Measurements from ENCODE around the gene CA11. TPM values are rescaled to one million over a fixed set of nuclear protein-coding genes. Genes with fewer than 3 reads are reported as not detected.
"Not testable (repeated sequence)": the region's sequence is repeated elsewhere in the genome, so short reads cannot be mapped to it uniquely, and the experiment has no call there.

CA11 gene
- 1 to 10 TPM in 2 of 4 donors, not detected in 2; 1.4 to 2.5 TPM for total RNA-seq

DNA sequence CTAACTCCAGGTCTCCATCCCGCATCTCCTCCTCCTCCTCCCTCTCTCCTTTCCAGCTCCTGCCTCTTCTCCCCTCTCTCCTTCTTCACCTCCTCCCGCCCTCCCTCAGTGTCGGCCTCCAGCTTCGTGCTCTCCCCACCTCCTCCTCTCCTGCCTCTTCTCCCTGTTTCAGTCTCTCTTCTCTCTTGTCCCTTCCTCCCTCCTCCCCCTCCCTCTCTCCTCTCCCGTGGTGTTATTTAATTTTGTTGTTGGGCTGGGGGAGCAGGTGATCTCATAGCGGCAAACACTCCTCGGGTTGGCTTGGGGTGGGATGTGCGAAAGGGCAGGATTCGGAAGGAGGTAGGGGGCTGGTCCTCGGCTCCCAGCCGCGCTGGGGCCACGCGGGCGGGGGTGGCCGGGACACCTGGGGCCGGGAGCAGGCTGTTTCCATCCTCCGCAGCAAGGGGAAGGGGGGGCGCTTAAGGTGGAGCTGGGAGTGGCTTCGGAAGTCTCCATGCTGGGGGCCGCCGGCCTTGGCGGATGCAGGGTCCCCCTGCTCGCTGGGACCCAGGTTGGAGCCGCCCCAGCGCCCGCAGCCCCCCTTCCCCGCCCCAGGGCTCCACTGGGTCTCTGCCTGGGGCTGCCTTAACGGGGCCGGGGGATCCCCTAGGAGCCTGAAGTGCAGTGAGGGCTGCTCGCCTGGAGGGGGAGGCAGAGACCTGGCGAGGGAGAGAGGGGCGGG is at the start of gene CA11:
Gene CA11, minus strand, starts transcription at position 187 of the 721 bp plus-strand sequence. CDS start 555 bp downstream, outside the sequence.
- WGBS, 2 donors (ENCODE audit: low coverage in 1 of 2): 0 to 1% methylated on average over 2 to 23 of the region's 33 CpGs
- H3K4me1 ChIP-seq: peaks cover 8 to 27% (median 13%) of the 10 kb centered on the region in 4 donors
- H3K36me3 ChIP-seq: no peaks in the 10 kb centered on the region
- H3K27me3 ChIP-seq: no peaks in the 10 kb centered on the region
- TF ChIP-seq POLR2AphosphoS5 (IDR thresholded peaks at IDR 0.05) (peak in 1 of 3 donors; percentile 33), EP300 (IDR thresholded peaks at IDR 0.05; ENCODE audit: low read depth) (no peak), POLR2A (IDR thresholded peaks at IDR 0.05) (peak; percentile 32)
- TF ChIP-seq, protein P1, sequence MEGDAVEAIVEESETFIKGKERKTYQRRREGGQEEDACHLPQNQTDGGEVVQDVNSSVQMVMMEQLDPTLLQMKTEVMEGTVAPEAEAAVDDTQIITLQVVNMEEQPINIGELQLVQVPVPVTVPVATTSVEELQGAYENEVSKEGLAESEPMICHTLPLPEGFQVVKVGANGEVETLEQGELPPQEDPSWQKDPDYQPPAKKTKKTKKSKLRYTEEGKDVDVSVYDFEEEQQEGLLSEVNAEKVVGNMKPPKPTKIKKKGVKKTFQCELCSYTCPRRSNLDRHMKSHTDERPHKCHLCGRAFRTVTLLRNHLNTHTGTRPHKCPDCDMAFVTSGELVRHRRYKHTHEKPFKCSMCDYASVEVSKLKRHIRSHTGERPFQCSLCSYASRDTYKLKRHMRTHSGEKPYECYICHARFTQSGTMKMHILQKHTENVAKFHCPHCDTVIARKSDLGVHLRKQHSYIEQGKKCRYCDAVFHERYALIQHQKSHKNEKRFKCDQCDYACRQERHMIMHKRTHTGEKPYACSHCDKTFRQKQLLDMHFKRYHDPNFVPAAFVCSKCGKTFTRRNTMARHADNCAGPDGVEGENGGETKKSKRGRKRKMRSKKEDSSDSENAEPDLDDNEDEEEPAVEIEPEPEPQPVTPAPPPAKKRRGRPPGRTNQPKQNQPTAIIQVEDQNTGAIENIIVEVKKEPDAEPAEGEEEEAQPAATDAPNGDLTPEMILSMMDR (IDR thresholded peaks at IDR 0.05): peak; percentile 87 to 94 (median 90)
- in situ Hi-C loops (cut with MboI; ENCODE audit: low pct_ligation_motif_present in 1 of 4, low pct_unique_long_range_greater_than_20kb in 1 of 4, low sequenced_read_pairs in 3 of 4) (loop anchor here in 1 of 4 donors (10.0 kb wide), 1 partner anchor 99 kb away; the partner anchor contains the start of genes IZUMO1 and RASIP1), intact Hi-C loops (cut with DNase I; ENCODE audit: low total_unique reads) (loop anchor here (5.0 kb wide), 1 partner anchor 91 kb away; no protein-coding TSS in a partner anchor)
- H3K9me3 ChIP-seq: no peaks in the 10 kb centered on the region
- peak within 1 kb of the TSS; percentile 34 to 54 (median 45) for H3K4me3 ChIP-seq
- peak; percentile 92 for DNase-seq
- H3K27ac ChIP-seq: peak within 1 kb of the TSS; percentile 81 to 90 (median 84)

DNA sequence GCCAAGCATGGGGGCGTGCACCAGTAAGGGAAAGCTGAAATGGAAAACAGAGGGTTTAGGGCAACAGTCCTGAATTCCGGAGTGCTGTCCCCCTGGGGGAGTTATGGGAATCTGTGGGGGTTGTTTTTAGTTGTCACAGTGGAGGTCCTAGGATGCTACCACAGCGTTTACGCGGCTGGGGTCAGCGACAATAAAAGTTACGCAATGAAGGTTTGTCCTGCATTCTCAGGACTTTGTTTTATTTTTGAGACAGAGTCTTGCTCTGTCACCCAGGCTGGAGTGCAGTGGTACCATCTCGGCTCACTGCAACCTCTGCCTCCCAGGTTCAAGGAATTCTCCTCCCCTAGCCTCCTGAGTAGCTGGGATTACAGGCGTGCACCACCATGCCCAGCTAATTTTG is 47.6 kb upstream of the CA11 start:
- in situ Hi-C loops (cut with MboI; ENCODE audit: low pct_ligation_motif_present in 1 of 4, low pct_unique_long_range_greater_than_20kb in 1 of 4, low sequenced_read_pairs in 3 of 4); H3K9me3 ChIP-seq; intact Hi-C loops (cut with DNase I; ENCODE audit: low total_unique reads); H3K27ac ChIP-seq; H3K27me3 ChIP-seq; H3K4me3 ChIP-seq; H3K36me3 ChIP-seq; DNase-seq: not testable (repeated sequence)
- H3K4me1 ChIP-seq: peaks cover 3 to 17% (median 11%) of the 10 kb centered on the region in 4 donors
- 92% methylated on average over 2 to 9 of the region's 9 CpGs for WGBS, 2 donors (ENCODE audit: low coverage in 1 of 2)

DNA sequence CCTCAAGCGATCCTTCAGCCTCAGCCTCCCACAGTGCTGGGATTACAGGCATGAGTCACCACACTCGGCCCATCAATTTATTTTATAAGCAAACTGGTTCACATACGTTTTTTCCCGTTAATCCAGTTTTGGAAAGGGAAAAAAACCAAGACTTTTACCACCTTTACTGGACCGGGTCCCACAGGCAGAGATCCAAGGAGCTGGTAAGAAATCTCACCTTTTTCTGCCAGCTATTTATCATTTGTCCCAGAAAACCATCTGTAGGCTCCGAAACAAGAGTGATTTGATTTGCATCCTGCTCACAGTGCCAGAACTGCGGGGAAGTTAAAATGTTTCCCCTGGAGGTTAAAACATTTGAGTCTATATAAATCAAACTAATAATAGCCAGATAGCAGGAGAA is 43.5 kb upstream of the CA11 start:
- no peaks in the 10 kb centered on the region for H3K36me3 ChIP-seq
- TF ChIP-seq POLR2A (IDR thresholded peaks at IDR 0.05) (no peak), POLR2AphosphoS5 (IDR thresholded peaks at IDR 0.05) (no peak), EP300 (IDR thresholded peaks at IDR 0.05; ENCODE audit: low read depth) (no peak)
- TF ChIP-seq, protein P1 (IDR thresholded peaks at IDR 0.05): no peak
- no peaks in the 10 kb centered on the region for H3K27me3 ChIP-seq
- DNase-seq: no peak
- intact Hi-C loops (cut with DNase I; ENCODE audit: low total_unique reads): no loop called here
- peaks cover 0 to 2% (median under 1%) of the 10 kb centered on the region in 4 donors for H3K4me1 ChIP-seq
- no peak overlapping the region for H3K4me3 ChIP-seq
- no peaks in the 10 kb centered on the region for H3K9me3 ChIP-seq
- 55 to 100% methylated on average over 3 to 7 of the region's 7 CpGs for WGBS, 2 donors (ENCODE audit: low coverage in 1 of 2)
- in situ Hi-C loops (cut with MboI; ENCODE audit: low pct_ligation_motif_present in 1 of 4, low pct_unique_long_range_greater_than_20kb in 1 of 4, low sequenced_read_pairs in 3 of 4): no loop called here
- H3K27ac ChIP-seq: peak overlapping the region in 1 of 4 donors; percentile 43

DNA sequence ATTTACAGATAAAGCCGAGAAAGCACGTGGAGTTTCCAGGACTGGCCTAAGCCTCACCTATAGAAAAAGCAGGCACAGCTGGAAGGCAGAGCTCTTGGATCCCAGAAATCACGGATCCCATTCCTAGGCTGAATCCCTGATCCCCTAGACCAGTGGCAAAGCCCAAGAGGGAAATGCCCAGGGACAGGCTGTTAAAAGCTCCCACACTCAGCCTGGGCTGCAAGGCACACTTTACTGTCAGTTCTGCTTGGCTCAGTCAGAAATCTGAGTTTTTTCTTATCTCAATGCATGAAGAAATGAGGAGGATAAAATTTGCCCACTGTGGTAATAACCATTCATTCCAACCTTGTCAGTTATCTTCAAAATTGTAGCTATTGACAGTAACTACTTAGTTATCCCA is 41.8 kb upstream of the CA11 start:
- DNase-seq: no peak
- in situ Hi-C loops (cut with MboI; ENCODE audit: low pct_ligation_motif_present in 1 of 4, low pct_unique_long_range_greater_than_20kb in 1 of 4, low sequenced_read_pairs in 3 of 4): no loop called here
- Histone ChIP-seq H3K9me3 (no peaks in the 10 kb centered on the region), H3K36me3 (no peaks in the 10 kb centered on the region), H3K4me1 (peaks cover 0 to 5% (median 2%) of the 10 kb centered on the region in 4 donors), H3K27ac (no peak overlapping the region), H3K4me3 (no peak overlapping the region), H3K27me3 (no peaks in the 10 kb centered on the region)
- 81% methylated on average over 3 of the region's 3 CpGs; no CpG with 5 or more reads in 1 of the 2 donors for WGBS, 2 donors (ENCODE audit: low coverage in 1 of 2)
- TF ChIP-seq EP300 (IDR thresholded peaks at IDR 0.05; ENCODE audit: low read depth) (no peak), POLR2A (IDR thresholded peaks at IDR 0.05) (no peak), POLR2AphosphoS5 (IDR thresholded peaks at IDR 0.05) (no peak)
- TF ChIP-seq, protein P1 (IDR thresholded peaks at IDR 0.05): no peak
- intact Hi-C loops (cut with DNase I; ENCODE audit: low total_unique reads): no loop called here

DNA sequence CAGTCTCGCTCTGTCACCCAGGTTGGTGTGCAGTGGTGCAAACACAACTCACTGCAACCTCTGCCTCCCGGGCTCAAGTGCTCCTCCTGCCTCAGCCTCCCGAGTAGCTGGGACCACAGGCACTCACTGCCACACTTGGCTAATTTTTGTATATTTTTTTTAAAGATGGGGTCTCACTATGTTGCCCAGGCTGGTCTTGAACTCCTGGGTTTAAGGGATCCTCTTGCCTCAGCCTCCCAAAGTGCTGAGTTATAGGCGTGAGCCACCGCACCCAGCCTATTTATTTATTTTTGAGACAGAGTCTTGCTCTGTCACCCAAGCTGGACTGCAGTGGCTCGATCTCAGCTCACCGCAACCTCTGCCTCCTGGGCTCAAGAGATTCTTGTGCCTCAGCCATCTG is 40.6 kb upstream of the CA11 start:
- H3K27me3 ChIP-seq; intact Hi-C loops (cut with DNase I; ENCODE audit: low total_unique reads); H3K4me1 ChIP-seq; H3K9me3 ChIP-seq; DNase-seq; H3K36me3 ChIP-seq; H3K4me3 ChIP-seq; H3K27ac ChIP-seq; in situ Hi-C loops (cut with MboI; ENCODE audit: low pct_ligation_motif_present in 1 of 4, low pct_unique_long_range_greater_than_20kb in 1 of 4, low sequenced_read_pairs in 3 of 4): not testable (repeated sequence)
- WGBS, 2 donors (ENCODE audit: low coverage in 1 of 2): 89 to 95% methylated on average over 4 to 7 of the region's 7 CpGs

Data from transverse colon (tissue), 4 donors.